WERI-Rb-1 (cell line): ENCODE data around the gene DNM1.

Experiments used
- DNase-seq: peaks from one replicate; pipeline ENCODE4 v3.0.0-alpha.2; 2020
- H3K27ac ChIP-seq: fragments of 250-450 bp; sonication (Bioruptor Pico); 2 replicates; pipeline ENCODE4 v1.5.1; 2020; ENCODE audit warnings: mild to moderate bottlenecking, moderate library complexity
- H3K27me3 ChIP-seq: fragments of 250-450 bp; sonication (Bioruptor Pico); 2 replicates; pipeline ENCODE4 v1.5.1; 2021; ENCODE audit warnings: mild to moderate bottlenecking, low read depth, moderate library complexity; ENCODE audit not compliant: insufficient read depth, severe bottlenecking
- H3K36me3 ChIP-seq: fragments of 250-450 bp; sonication (Bioruptor Pico); 2 replicates; pipeline ENCODE4 v1.5.1; 2020; ENCODE audit warnings: mild to moderate bottlenecking, moderate library complexity
- H3K4me3 ChIP-seq: 2 replicates; pipeline ENCODE4 v1.5.1; 2011; ENCODE audit warnings: low read depth, mild to moderate bottlenecking, control low read depth, low read length
- H3K9me3 ChIP-seq: fragments of 250-450 bp; sonication (Bioruptor Pico); 2 replicates; pipeline ENCODE4 v1.5.1; 2021; ENCODE audit warnings: mild to moderate bottlenecking, moderate library complexity; ENCODE audit not compliant: severe bottlenecking
- CTCF ChIP-seq: IDR thresholded peaks from 2 replicates; pipeline ENCODE4 v1.5.1; 2011; ENCODE audit warnings: low read depth, mild to moderate bottlenecking, control low read depth, inconsistent platforms, low read length

The DNM1 gene

GRCh38 chr9:128211186-128211980 is 8.2 kb downstream of the DNM1 start:
- no peaks in the 10 kb centered on the region for H3K27me3 ChIP-seq
- DNase-seq, result no peak
- H3K4me3 ChIP-seq, result no peak overlapping the region
- no peaks in the 10 kb centered on the region for H3K9me3 ChIP-seq
- H3K36me3 ChIP-seq, result peaks cover 58% of the 10 kb centered on the region
- TF ChIP-seq CTCF, result no peak
- H3K27ac ChIP-seq, result no peak overlapping the region

GRCh38 chr9:128211981-128212281 is 8.8 kb downstream of the DNM1 start:
- peaks cover 54% of the 10 kb centered on the region for H3K36me3 ChIP-seq
- H3K27me3 ChIP-seq, result no peaks in the 10 kb centered on the region
- TF ChIP-seq CTCF, result no peak
- H3K9me3 ChIP-seq, result no peaks in the 10 kb centered on the region
- H3K4me3 ChIP-seq, result no peak overlapping the region
- no peak overlapping the region for H3K27ac ChIP-seq
- no peak for DNase-seq

- TF ChIP-seq CTCF, result no peak
- H3K9me3 ChIP-seq, result no peaks in the 10 kb centered on the region
- H3K27ac ChIP-seq, result no peak overlapping the region
- no peak overlapping the region for H3K4me3 ChIP-seq
- H3K36me3 ChIP-seq, result peaks cover 56% of the 10 kb centered on the region
- no peak for DNase-seq
- H3K27me3 ChIP-seq, result no peaks in the 10 kb centered on the region
Observed at GRCh38 chr9:128213746-128214497, 10.7 kb downstream of the DNM1 start.

GRCh38 chr9:128214571-128215490 is 11.7 kb downstream of the DNM1 start:
- peaks cover 56% of the 10 kb centered on the region for H3K36me3 ChIP-seq
- no peak overlapping the region for H3K4me3 ChIP-seq
- H3K27me3 ChIP-seq, result no peaks in the 10 kb centered on the region
- no peaks in the 10 kb centered on the region for H3K9me3 ChIP-seq
- DNase-seq, result no peak
- no peak for TF ChIP-seq CTCF
- H3K27ac ChIP-seq, result no peak overlapping the region

GRCh38 chr9:128215491-128216409 is 12.6 kb downstream of the DNM1 start:
- DNase-seq, result no peak
- Histone ChIP-seq H3K36me3 (peaks cover 62% of the 10 kb centered on the region), H3K27me3 (no peaks in the 10 kb centered on the region), H3K27ac (no peak overlapping the region), H3K9me3 (no peaks in the 10 kb centered on the region), H3K4me3 (no peak overlapping the region)
- no peak for TF ChIP-seq CTCF
